Measurements from ENCODE around the gene FNIP2. TPM values are rescaled to one million over a fixed set of nuclear protein-coding genes. Genes with fewer than 3 reads are reported as not detected.

The FNIP2 gene
- total RNA-seq, 1 donor from 2014 or later, result 18.5 TPM

DNA sequence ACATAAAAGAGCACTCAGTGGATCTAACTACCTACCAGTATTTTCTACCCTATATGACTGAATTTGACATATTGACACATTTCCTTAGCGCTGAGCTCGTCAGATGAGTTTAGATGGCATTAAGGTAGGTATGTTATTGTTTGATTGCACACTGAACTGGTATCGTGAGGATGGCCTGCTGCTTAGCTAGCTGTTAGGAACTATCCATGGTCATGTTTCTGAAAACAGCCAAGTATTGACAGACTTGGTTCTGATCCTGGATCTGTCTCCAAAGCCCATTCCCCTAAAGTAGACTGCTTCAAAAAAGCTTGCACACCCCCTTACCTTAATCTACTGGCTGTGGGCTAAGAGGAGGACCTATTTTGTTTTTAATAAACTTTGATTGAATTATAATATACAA is 32.9 kb downstream of the FNIP2 start:
- FAIRE-seq (no peak), DNase-seq (ENCODE audit: low read depth) (no peak)
- no peaks in the 10 kb centered on the region for H3K9me3 Mint-ChIP-seq (ENCODE audit: unreplicated experiment)
- H3K27me3 ChIP-seq (ENCODE audit: insufficient read depth, low read length), result no peaks in the 10 kb centered on the region
- H3K4me2 ChIP-seq (ENCODE audit: low read length), result no peak overlapping the region
- H2AFZ ChIP-seq (ENCODE audit: low read depth, low read length), result no peak overlapping the region
- no peaks in the 10 kb centered on the region for H3K9me3 ChIP-seq (ENCODE audit: insufficient read depth, low read depth, low read length)
- H3K79me2 ChIP-seq (ENCODE audit: insufficient read depth, low read length), result peaks cover 79% of the 10 kb centered on the region
- no peaks in the 10 kb centered on the region for H3K36me3 Mint-ChIP-seq (ENCODE audit: low read depth, unreplicated experiment)
- peaks cover 15% of the 10 kb centered on the region for H3K4me1 Mint-ChIP-seq (ENCODE audit: low read depth, unreplicated experiment)
- no peaks in the 10 kb centered on the region for H3K27me3 Mint-ChIP-seq (ENCODE audit: low read depth, unreplicated experiment)
- H3K27ac Mint-ChIP-seq (ENCODE audit: unreplicated experiment), result no peak overlapping the region
- no peak overlapping the region for H3K4me3 Mint-ChIP-seq (ENCODE audit: unreplicated experiment)
- H3K27ac ChIP-seq (ENCODE audit: low read depth, low read length), result no peak overlapping the region
- H4K20me1 ChIP-seq (ENCODE audit: insufficient read depth, low read length), result peaks cover 12% of the 10 kb centered on the region
- no peak overlapping the region for H3K9ac ChIP-seq (ENCODE audit: low read length)
- H3K4me3 ChIP-seq (ENCODE audit: insufficient read depth, low read depth, low read length), result no peak overlapping the region
- H3K4me1 ChIP-seq (ENCODE audit: insufficient read depth, low read length), result peaks cover 5% of the 10 kb centered on the region
- TF ChIP-seq EZH2 (IDR thresholded peaks at IDR 0.05; ENCODE audit: insufficient read depth, low read length), result no peak
- TF ChIP-seq, protein P1, sequence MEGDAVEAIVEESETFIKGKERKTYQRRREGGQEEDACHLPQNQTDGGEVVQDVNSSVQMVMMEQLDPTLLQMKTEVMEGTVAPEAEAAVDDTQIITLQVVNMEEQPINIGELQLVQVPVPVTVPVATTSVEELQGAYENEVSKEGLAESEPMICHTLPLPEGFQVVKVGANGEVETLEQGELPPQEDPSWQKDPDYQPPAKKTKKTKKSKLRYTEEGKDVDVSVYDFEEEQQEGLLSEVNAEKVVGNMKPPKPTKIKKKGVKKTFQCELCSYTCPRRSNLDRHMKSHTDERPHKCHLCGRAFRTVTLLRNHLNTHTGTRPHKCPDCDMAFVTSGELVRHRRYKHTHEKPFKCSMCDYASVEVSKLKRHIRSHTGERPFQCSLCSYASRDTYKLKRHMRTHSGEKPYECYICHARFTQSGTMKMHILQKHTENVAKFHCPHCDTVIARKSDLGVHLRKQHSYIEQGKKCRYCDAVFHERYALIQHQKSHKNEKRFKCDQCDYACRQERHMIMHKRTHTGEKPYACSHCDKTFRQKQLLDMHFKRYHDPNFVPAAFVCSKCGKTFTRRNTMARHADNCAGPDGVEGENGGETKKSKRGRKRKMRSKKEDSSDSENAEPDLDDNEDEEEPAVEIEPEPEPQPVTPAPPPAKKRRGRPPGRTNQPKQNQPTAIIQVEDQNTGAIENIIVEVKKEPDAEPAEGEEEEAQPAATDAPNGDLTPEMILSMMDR (IDR thresholded peaks at IDR 0.05; ENCODE audit: insufficient read depth, low read depth, low read length), result no peak
- no peaks in the 10 kb centered on the region for H3K36me3 ChIP-seq (ENCODE audit: insufficient read depth, low read length)

DNA sequence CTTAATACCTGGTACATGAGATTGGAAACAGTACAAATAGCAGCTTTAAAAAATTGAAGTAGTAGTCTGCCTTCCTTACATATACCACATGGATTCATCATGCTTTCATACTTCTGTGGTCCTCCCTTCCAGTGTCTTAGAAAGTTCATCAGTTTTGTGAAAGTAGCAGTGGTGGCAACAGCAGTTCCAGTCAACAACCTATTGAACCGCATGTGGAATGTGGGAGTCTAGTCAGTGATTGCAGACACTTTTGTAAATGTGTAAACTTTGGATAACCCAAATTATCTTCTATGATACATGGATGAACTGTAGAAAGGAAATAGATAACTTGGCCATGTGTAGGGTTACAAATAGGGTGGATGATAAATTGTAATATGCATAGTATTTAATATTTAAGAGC is 34.1 kb downstream of the FNIP2 start:
- Histone ChIP-seq H3K9me3 (ENCODE audit: insufficient read depth, low read depth, low read length) (no peaks in the 10 kb centered on the region), H3K36me3 (ENCODE audit: insufficient read depth, low read length) (no peaks in the 10 kb centered on the region), H3K27me3 (ENCODE audit: insufficient read depth, low read length) (no peaks in the 10 kb centered on the region), H3K4me2 (ENCODE audit: low read length) (no peak overlapping the region), H3K4me1 (ENCODE audit: insufficient read depth, low read length) (peaks cover 2% of the 10 kb centered on the region), H3K9ac (ENCODE audit: low read length) (no peak overlapping the region), H3K27ac (ENCODE audit: low read depth, low read length) (no peak overlapping the region), H2AFZ (ENCODE audit: low read depth, low read length) (no peak overlapping the region), H3K79me2 (ENCODE audit: insufficient read depth, low read length) (peaks cover 73% of the 10 kb centered on the region), H4K20me1 (ENCODE audit: insufficient read depth, low read length) (peaks cover 12% of the 10 kb centered on the region), H3K4me3 (ENCODE audit: insufficient read depth, low read depth, low read length) (no peak overlapping the region)
- peaks cover 9% of the 10 kb centered on the region for H3K4me1 Mint-ChIP-seq (ENCODE audit: low read depth, unreplicated experiment)
- no peaks in the 10 kb centered on the region for H3K9me3 Mint-ChIP-seq (ENCODE audit: unreplicated experiment)
- no peaks in the 10 kb centered on the region for H3K27me3 Mint-ChIP-seq (ENCODE audit: low read depth, unreplicated experiment)
- no peaks in the 10 kb centered on the region for H3K36me3 Mint-ChIP-seq (ENCODE audit: low read depth, unreplicated experiment)
- H3K4me3 Mint-ChIP-seq (ENCODE audit: unreplicated experiment), result no peak overlapping the region
- TF ChIP-seq, protein P1 (IDR thresholded peaks at IDR 0.05; ENCODE audit: insufficient read depth, low read depth, low read length), result no peak
- TF ChIP-seq EZH2 (IDR thresholded peaks at IDR 0.05; ENCODE audit: insufficient read depth, low read length), result no peak
- DNase-seq (ENCODE audit: low read depth) (no peak), FAIRE-seq (no peak)
- no peak overlapping the region for H3K27ac Mint-ChIP-seq (ENCODE audit: unreplicated experiment)

DNA sequence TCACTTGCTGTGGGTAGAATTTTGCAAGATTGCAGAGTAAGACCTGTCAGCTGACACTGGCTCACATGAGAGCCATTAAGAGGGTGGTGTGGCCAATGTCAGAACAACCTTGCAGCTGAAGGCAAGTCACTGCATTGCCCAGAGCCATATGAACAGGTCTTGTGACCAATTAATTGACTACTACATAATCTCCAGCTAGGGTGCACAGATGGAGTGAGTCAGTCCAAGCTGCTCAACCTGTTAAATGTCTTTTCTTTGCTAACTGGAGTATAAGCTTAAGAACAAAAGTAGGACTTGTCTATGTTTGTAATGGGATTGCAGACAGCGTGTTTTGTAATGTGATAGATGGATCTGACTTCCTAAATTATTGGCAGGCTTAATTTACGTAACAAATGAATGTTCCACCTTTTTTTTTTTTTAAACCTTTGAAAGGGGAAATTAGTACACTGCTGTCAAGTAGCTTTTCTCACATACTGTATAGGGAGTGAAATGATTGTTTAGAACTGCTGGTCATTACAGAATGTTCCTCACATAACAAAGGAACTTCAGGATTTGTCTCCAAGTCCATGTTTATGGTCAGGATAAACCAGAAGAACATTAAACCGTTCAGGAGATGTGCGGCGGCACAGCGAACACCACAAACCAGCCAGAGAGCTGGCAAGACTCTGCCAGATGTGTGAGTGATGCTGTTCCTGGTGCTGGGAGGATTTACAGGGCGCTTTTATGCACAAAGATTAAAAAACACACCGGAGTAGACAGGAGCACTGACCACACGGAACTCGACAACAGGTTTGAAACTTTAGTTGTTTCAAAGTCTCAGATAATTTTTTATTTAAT is 37.0 kb downstream of the FNIP2 start:
- FAIRE-seq (no peak), DNase-seq (ENCODE audit: low read depth) (no peak)
- Histone ChIP-seq H3K9me3 (ENCODE audit: insufficient read depth, low read depth, low read length) (no peaks in the 10 kb centered on the region), H4K20me1 (ENCODE audit: insufficient read depth, low read length) (peaks cover 12% of the 10 kb centered on the region), H3K79me2 (ENCODE audit: insufficient read depth, low read length) (peaks cover 60% of the 10 kb centered on the region), H3K4me1 (ENCODE audit: insufficient read depth, low read length) (peaks cover 20% of the 10 kb centered on the region), H3K4me3 (ENCODE audit: insufficient read depth, low read depth, low read length) (no peak overlapping the region), H3K4me2 (ENCODE audit: low read length) (no peak overlapping the region), H2AFZ (ENCODE audit: low read depth, low read length) (no peak overlapping the region), H3K9ac (ENCODE audit: low read length) (no peak overlapping the region), H3K36me3 (ENCODE audit: insufficient read depth, low read length) (no peaks in the 10 kb centered on the region), H3K27ac (ENCODE audit: low read depth, low read length) (no peak overlapping the region), H3K27me3 (ENCODE audit: insufficient read depth, low read length) (no peaks in the 10 kb centered on the region)
- Mint-ChIP-seq H3K9me3 (ENCODE audit: unreplicated experiment) (no peaks in the 10 kb centered on the region), H3K4me3 (ENCODE audit: unreplicated experiment) (no peak overlapping the region), H3K4me1 (ENCODE audit: low read depth, unreplicated experiment) (peaks cover 23% of the 10 kb centered on the region), H3K27ac (ENCODE audit: unreplicated experiment) (no peak overlapping the region), H3K36me3 (ENCODE audit: low read depth, unreplicated experiment) (no peaks in the 10 kb centered on the region), H3K27me3 (ENCODE audit: low read depth, unreplicated experiment) (no peaks in the 10 kb centered on the region)
- TF ChIP-seq, protein P1 (IDR thresholded peaks at IDR 0.05; ENCODE audit: insufficient read depth, low read depth, low read length), result no peak
- TF ChIP-seq EZH2 (IDR thresholded peaks at IDR 0.05; ENCODE audit: insufficient read depth, low read length), result no peak
